PFSK-1 (cell line): ENCODE data around the gene TMEM54.

Source experiments
- POLR2AphosphoS5 ChIP-seq: IDR thresholded peaks from 2 replicates; pipeline ENCODE4 v1.6.1; 2012; ENCODE audit warnings: low read depth, mild to moderate bottlenecking, control low read depth, low read length, moderate library complexity
- SIN3A ChIP-seq: IDR thresholded peaks from 2 replicates; pipeline ENCODE4 v1.6.1; 2012; ENCODE audit warnings: mild to moderate bottlenecking, low read length, moderate library complexity, borderline replicate concordance; ENCODE audit not compliant: insufficient read depth

DNA sequence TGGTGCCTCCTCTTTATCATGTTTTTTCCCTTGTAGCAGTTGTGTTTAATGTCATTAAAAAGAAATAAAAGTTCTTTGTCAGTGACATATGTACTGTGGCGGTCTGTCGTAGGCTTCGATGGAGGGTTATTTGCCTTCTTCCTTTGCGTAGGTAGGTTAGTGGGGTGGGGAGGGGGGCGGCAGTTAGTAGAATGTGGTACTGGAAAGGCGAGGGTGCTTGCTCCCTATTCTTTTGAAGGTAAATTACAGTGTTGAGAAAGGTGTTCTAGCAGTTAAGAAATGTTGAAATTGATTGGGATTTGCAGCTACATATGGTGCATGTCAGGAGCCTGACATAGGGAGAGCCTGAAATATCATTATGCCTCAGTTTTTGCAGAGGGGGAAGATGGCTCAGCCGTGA, 42.4 kb downstream of the TMEM54 start:
- no peak for TF ChIP-seq SIN3A
- no peak for TF ChIP-seq POLR2AphosphoS5
